Stimulated activated effector memory CD8-positive, alpha-beta T cell treated with anti-CD3 and anti-CD28 coated beads, Interleukin-12 subunit alpha, Interleukin-12 subunit beta, amount 100 ng/mL, for 72 hours (primary cell): ENCODE results near the gene EML6.

ENCODE experiments used
- ATAC-seq: fragments of 150-1000 bp; cut with Tn5 transposase; 2 replicates; pipeline ENCODE4 v1.10.0; 2021
- DNase-seq, 2 donors: peaks; one replicate each; pipeline ENCODE4 v3.0.0; 2021 to 2022; ENCODE audit warnings: low spot score in 2 of 2
- H3K27ac Mint-ChIP-seq: one replicate; pipeline ENCODE4 v1.8.0; 2022; ENCODE audit warnings: mild to moderate bottlenecking, mixed read lengths
- H3K36me3 Mint-ChIP-seq: one replicate; pipeline ENCODE4 v1.8.0; 2022; ENCODE audit warnings: mild to moderate bottlenecking, mixed read lengths
- H3K4me1 Mint-ChIP-seq: one replicate; pipeline ENCODE4 v1.8.0; 2022; ENCODE audit warnings: mixed read lengths
- H3K4me3 Mint-ChIP-seq: one replicate; pipeline ENCODE4 v1.8.0; 2022; ENCODE audit warnings: mild to moderate bottlenecking, mixed read lengths
- H3K9me3 Mint-ChIP-seq: one replicate; pipeline ENCODE4 v1.8.0; 2022; ENCODE audit warnings: mixed read lengths

EML6 gene

DNA sequence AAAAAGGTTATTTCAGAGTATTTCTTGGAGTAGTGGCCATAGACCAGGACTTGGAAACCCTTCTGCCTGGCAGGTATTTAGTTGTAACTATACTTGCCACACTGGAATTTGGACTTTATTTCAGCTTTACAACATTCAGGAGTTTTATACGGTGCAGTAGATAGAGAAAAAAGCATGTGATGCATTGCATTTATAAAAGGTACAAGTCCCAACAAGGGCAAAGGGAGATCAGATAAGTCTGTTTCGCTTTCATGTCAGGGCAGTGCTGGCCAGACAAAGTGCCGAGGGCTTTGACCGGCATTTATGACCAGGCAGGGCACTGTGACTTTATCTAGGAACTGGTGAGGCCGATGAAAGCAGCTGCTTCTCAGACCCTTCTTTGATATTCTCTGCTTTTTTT is 181.4 kb downstream of the EML6 start:
- Mint-ChIP-seq H3K4me3 (no peak overlapping the region), H3K4me1 (peaks cover 12% of the 10 kb centered on the region), H3K36me3 (no peaks in the 10 kb centered on the region), H3K9me3 (no peaks in the 10 kb centered on the region), H3K27ac (peak overlapping the region; percentile 87)
- DNase-seq (no peak), ATAC-seq (no peak)

DNA sequence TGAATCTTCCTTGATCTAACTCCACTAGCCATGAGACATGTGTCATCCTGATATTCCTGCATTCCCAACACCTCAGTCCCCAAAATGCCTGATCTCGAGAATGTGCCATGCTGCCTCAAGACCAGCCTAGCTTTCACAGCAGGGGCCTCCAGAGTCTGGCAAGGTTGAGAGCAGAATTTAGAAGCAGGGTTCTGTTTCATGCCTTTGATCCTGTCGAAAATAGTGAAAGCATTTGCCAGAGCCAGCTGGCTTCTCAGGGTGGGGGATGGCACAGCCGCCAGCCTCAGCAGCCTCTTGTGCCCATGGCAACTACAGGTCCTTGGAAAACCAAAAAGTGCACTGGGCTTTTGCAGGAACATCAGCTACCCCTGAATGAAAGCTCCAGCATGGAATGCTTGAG is 183.3 kb downstream of the EML6 start:
- H3K36me3 Mint-ChIP-seq: no peaks in the 10 kb centered on the region
- no peaks in the 10 kb centered on the region for H3K9me3 Mint-ChIP-seq
- no peak overlapping the region for H3K27ac Mint-ChIP-seq
- H3K4me3 Mint-ChIP-seq: no peak overlapping the region
- H3K4me1 Mint-ChIP-seq: peaks cover 12% of the 10 kb centered on the region
- DNase-seq (no peak), ATAC-seq (no peak)

GRCh38 chr2:54907663-54908062 is 184.2 kb downstream of the EML6 start:
- Mint-ChIP-seq H3K9me3 (no peaks in the 10 kb centered on the region), H3K27ac (no peak overlapping the region), H3K4me3 (no peak overlapping the region), H3K4me1 (peaks cover 12% of the 10 kb centered on the region), H3K36me3 (no peaks in the 10 kb centered on the region)
- DNase-seq (no peak), ATAC-seq (no peak)

DNA sequence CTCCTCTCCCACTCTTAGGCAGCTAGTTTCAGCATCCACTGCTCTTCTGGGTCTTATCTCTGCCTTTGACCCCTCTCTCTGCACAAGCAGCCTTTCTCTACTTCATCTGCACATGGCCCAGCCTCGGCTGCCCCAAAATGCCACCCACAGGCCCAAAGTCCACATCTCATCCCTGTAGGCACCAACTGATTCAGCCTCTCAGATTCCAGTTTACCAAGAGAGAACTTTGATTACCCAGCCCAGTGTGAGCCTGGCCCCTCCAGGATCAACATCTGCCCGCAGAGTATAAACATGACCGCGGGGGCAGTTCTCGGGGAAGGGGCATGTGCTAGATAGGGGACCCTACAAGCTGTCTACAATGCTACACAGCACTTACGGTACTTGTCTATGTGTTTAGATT is 185.1 kb downstream of the EML6 start:
- H3K4me1 Mint-ChIP-seq: peaks cover 11% of the 10 kb centered on the region

GRCh38 chr2:54909001-54909400 is 185.5 kb downstream of the EML6 start:
- no peaks in the 10 kb centered on the region for H3K9me3 Mint-ChIP-seq
- H3K4me3 Mint-ChIP-seq: no peak overlapping the region
- DNase-seq: no peak
- H3K4me1 Mint-ChIP-seq: peaks cover 7% of the 10 kb centered on the region
- H3K27ac Mint-ChIP-seq: no peak overlapping the region
- no peaks in the 10 kb centered on the region for H3K36me3 Mint-ChIP-seq
- ATAC-seq: no peak

More for the DNA sequence above, 185.1 kb downstream of the EML6 start:
- no peak for ATAC-seq
- no peaks in the 10 kb centered on the region for H3K36me3 Mint-ChIP-seq
- no peak overlapping the region for H3K27ac Mint-ChIP-seq
- H3K9me3 Mint-ChIP-seq: no peaks in the 10 kb centered on the region
- no peak overlapping the region for H3K4me3 Mint-ChIP-seq
- DNase-seq: no peak

- Mint-ChIP-seq H3K27ac (no peak overlapping the region), H3K4me3 (no peak overlapping the region), H3K36me3 (no peaks in the 10 kb centered on the region), H3K9me3 (no peaks in the 10 kb centered on the region), H3K4me1 (no peaks in the 10 kb centered on the region)
- ATAC-seq: no peak
- DNase-seq: no peak
Observed at GRCh38 chr2:54912305-54912704, 188.8 kb downstream of the EML6 start.

DNA sequence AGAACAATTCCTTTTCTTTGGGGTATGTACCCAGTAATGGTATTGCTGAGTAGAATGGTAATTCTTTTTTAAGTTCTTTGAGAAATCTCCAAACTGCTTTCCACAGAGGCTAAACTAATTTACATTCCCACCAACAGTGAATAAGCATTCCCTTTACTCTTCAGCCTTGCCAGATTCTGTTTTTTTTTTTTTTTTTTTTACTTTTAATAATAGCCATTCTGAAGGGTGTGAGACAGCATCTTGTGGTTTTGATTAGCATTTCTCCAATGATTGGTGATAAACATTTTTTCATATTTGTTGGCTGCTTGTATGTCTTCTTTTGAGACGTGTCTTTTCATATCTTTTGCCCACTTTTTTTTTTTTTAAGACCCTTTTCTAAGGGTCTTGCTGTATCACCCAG is 189.4 kb downstream of the EML6 start:
- Mint-ChIP-seq H3K36me3 (no peaks in the 10 kb centered on the region), H3K9me3 (no peaks in the 10 kb centered on the region), H3K27ac (no peak overlapping the region), H3K4me1 (no peaks in the 10 kb centered on the region), H3K4me3 (no peak overlapping the region)
- DNase-seq (no peak), ATAC-seq (no peak)

DNA sequence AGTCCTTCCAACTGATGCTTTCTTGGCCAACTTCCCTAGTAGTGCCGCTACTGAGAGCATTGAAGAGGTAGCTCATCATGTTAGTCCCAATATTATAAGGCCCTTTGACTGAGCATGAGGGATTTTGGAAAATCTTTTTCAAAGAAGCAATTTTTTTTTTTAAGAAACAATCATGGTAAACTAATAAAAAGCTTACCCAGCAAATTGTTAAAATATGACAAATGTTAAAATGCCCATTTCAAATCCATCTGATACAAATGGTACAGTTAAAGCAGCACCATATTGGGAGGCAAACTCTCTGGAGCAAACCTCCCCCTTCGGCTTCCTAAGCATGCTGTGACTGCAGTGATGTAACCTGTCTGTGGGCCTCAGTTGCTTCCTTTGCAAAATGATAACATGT is 191.2 kb downstream of the EML6 start:
- Mint-ChIP-seq H3K27ac (no peak overlapping the region), H3K9me3 (no peaks in the 10 kb centered on the region), H3K4me3 (no peak overlapping the region), H3K36me3 (no peaks in the 10 kb centered on the region), H3K4me1 (no peaks in the 10 kb centered on the region)
- ATAC-seq: no peak
- no peak for DNase-seq

DNA sequence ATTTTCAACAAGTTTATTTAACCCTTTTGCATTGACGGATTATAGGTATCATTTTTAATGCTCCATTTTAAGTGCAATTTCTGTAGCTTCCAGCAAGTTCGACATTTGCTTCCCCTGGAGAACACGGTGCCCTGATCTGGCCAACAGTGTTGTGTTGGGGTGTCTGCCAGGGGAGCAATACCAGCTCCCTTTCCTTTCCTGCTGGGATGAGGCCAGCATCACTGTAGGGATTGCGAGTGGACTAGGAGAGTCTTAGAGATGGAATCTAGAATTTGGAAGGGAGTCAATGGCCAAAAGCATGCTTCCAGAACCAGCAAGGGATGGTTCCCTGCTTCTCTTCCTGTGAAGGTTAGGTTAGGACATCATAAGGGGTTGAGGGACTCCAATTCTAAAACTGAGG is 191.6 kb downstream of the EML6 start:
- Mint-ChIP-seq H3K4me1 (no peaks in the 10 kb centered on the region), H3K36me3 (no peaks in the 10 kb centered on the region), H3K27ac (no peak overlapping the region), H3K4me3 (no peak overlapping the region), H3K9me3 (no peaks in the 10 kb centered on the region)
- no peak for DNase-seq
- no peak for ATAC-seq

DNA sequence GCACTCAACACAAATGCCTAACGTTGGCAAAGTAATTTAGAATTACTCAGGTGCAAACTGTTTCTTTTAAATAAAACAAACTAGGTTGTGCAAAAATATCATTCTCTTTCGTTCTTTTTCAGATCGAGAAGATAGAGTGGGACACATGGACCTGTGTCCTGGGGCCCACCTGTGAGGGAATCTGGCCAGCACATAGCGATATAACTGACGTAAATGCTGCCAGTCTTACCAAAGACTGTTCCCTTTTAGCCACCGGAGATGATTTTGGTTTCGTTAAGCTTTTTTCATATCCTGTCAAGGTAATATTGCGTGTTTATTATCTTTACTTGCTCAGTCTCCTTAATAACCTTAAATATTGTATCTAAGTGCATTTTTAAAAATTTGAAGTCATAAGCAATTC is 193.2 kb downstream of the EML6 start:
- ATAC-seq: no peak
- H3K4me3 Mint-ChIP-seq: no peak overlapping the region
- DNase-seq: no peak
- no peaks in the 10 kb centered on the region for H3K36me3 Mint-ChIP-seq
- H3K27ac Mint-ChIP-seq: no peak overlapping the region
- H3K9me3 Mint-ChIP-seq: peaks cover 3% of the 10 kb centered on the region
- H3K4me1 Mint-ChIP-seq: no peaks in the 10 kb centered on the region

- DNase-seq: no peak
- H3K27ac Mint-ChIP-seq: no peak overlapping the region
Observed at GRCh38 chr2:54918647-54919280, 195.3 kb downstream of the EML6 start.

DNA sequence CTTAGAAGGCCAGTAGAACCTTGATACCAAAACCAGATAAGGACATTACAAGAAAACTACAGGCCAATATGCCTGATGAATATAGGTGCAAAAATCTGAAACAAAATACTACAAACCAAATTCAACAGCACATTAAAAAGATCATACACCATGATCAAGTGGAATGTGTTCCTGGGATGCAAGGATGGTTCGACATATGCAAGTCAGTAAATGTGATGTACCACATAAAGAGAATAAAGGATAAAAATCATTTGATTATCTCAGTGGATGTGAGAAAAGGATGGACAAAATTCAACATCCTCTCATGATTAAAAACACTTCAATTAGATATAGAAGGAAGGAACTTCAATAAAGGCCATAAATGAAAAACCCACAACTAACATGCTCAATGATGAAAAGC is 197.2 kb downstream of the EML6 start:
- H3K4me3 Mint-ChIP-seq: no peak overlapping the region
- no peak overlapping the region for H3K27ac Mint-ChIP-seq
- H3K36me3 Mint-ChIP-seq: no peaks in the 10 kb centered on the region
- no peaks in the 10 kb centered on the region for H3K4me1 Mint-ChIP-seq
- H3K9me3 Mint-ChIP-seq: peaks cover 3% of the 10 kb centered on the region
- ATAC-seq: no peak
- DNase-seq: no peak

More at GRCh38 chr2:54918647-54919280, 195.3 kb downstream of the EML6 start:
- Mint-ChIP-seq H3K9me3 (peaks cover 3% of the 10 kb centered on the region), H3K36me3 (no peaks in the 10 kb centered on the region), H3K4me3 (no peak overlapping the region), H3K4me1 (no peaks in the 10 kb centered on the region)
- ATAC-seq: no peak

GRCh38 chr2:54924121-54924520 is 200.7 kb downstream of the EML6 start:
- Mint-ChIP-seq H3K4me3 (no peak overlapping the region), H3K4me1 (no peaks in the 10 kb centered on the region), H3K36me3 (no peaks in the 10 kb centered on the region)

DNA sequence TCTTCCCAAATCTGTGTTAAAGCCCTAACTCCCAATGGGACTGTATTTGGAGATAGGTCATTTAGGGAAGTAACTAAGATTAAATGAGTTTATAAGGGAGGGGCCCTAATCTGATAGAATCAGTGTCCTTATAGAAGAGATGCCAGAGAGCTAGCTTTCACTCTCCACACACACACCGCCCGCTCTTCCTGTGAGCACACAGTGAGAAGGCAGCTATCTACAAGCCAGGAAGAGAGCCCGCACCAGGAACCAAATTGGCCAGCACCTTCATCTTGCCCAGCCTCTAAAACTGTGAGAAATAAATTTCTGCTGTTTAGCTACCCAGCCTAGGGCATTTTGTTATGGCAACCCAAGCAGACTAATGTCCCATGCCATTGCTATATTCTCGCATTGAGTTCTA is 201.6 kb downstream of the EML6 start:
- Mint-ChIP-seq H3K4me1 (no peaks in the 10 kb centered on the region), H3K9me3 (peaks cover 3% of the 10 kb centered on the region), H3K27ac (no peak overlapping the region), H3K4me3 (no peak overlapping the region), H3K36me3 (no peaks in the 10 kb centered on the region)
- DNase-seq: no peak
- ATAC-seq: no peak

More at GRCh38 chr2:54924121-54924520, 200.7 kb downstream of the EML6 start:
- ATAC-seq (no peak), DNase-seq (no peak)
- Mint-ChIP-seq H3K27ac (no peak overlapping the region), H3K9me3 (peaks cover 3% of the 10 kb centered on the region)

GRCh38 chr2:54927085-54927750 is 203.8 kb downstream of the EML6 start:
- ATAC-seq (no peak), DNase-seq (no peak)
- Mint-ChIP-seq H3K9me3 (no peaks in the 10 kb centered on the region), H3K36me3 (no peaks in the 10 kb centered on the region), H3K4me3 (no peak overlapping the region), H3K4me1 (no peaks in the 10 kb centered on the region), H3K27ac (no peak overlapping the region)

GRCh38 chr2:54927751-54928615 is 204.5 kb downstream of the EML6 start:
- no peaks in the 10 kb centered on the region for H3K36me3 Mint-ChIP-seq
- no peak overlapping the region for H3K4me3 Mint-ChIP-seq
- DNase-seq: no peak
- no peaks in the 10 kb centered on the region for H3K9me3 Mint-ChIP-seq
- ATAC-seq: no peak
- H3K4me1 Mint-ChIP-seq: no peaks in the 10 kb centered on the region
- no peak overlapping the region for H3K27ac Mint-ChIP-seq
